Heart left ventricle (tissue), 16 donors: ENCODE measurements around the gene DIDO1. TPM values are rescaled to one million over a fixed set of nuclear protein-coding genes. Genes with fewer than 3 reads are reported as not detected.

Experiments
- ATAC-seq, 4 donors: fragments of 200-7000 bp; cut with Tn5 transposase; one replicate each; pipeline ENCODE4 v1.9.1; 2020 to 2022; ENCODE audit warnings: moderate library complexity in 4 of 4, mild to moderate bottlenecking in 3 of 4, moderate number of reproducible peaks in 1 of 4
- DNase-seq, 5 donors: peaks; one replicate each; pipeline ENCODE4 v3.0.0-alpha.2; 2020
- H3K27ac ChIP-seq, 12 donors: fragments of 200-600 bp; sonication (generic) in 4 of 12; one replicate each; pipeline versions ENCODE4 v1.5.0 to v1.8.0; 2016 to 2022; ENCODE audit warnings: mild to moderate bottlenecking in 2 of 12
- H3K27me3 ChIP-seq, 9 donors: fragments of 200-600 bp; sonication (generic) in 2 of 9; one replicate each; pipeline versions ENCODE4 v1.5.1 to v1.8.0; 2016 to 2022; ENCODE audit warnings: mild to moderate bottlenecking in 3 of 9
- H3K36me3 ChIP-seq, 9 donors: fragments of 200-600 bp; sonication (generic) in 2 of 9; one replicate each; pipeline versions ENCODE4 v1.5.0 to v1.8.0; 2018 to 2022; ENCODE audit warnings: mild to moderate bottlenecking in 2 of 9
- H3K4me1 ChIP-seq, 12 donors: fragments of 200-600 bp; sonication (generic) in 4 of 12; one replicate each; pipeline versions ENCODE4 v1.5.0 to v1.8.0; 2016 to 2022; ENCODE audit warnings: mild to moderate bottlenecking in 3 of 12
- H3K4me3 ChIP-seq, 12 donors: fragments of 200-600 bp; sonication (generic) in 4 of 12; one replicate each; pipeline versions ENCODE4 v1.5.0 to v1.8.0; 2017 to 2022; ENCODE audit warnings: mild to moderate bottlenecking in 9 of 12, moderate library complexity in 4 of 12
- H3K9me3 ChIP-seq, 12 donors: fragments of 200-600 bp; sonication (generic) in 4 of 12; one replicate each; pipeline versions ENCODE4 v1.5.0 to v1.8.0; 2016 to 2022; ENCODE audit warnings: mild to moderate bottlenecking in 1 of 12
- POLR2A ChIP-seq, 2 donors: fragments of 450-650 bp; IDR thresholded peaks; one replicate each; pipeline ENCODE4 v1.6.1; 2017; ENCODE audit warnings: antibody characterized with exemption in 2 of 2, mild to moderate bottlenecking in 2 of 2, moderate library complexity in 2 of 2
- WGBS, 4 donors: extraction: QIAGEN DNeasy Blood & Tissue Kit in 2 of 4; methylation state at CpG; one replicate each; pipeline versions ENCODE4 v1.1.5 to v1.1.7; 2013 to 2018; 5-methylcytosine and 5-hydroxymethylcytosine counted together
- intact Hi-C, 10 donors: fragments of 100-400 bp; cut with DNase I; formaldehyde crosslinking; loops; one replicate each; pipeline versions ENCODE4 v1.11.1 to v1.14.2; 2022
- polyA plus RNA-seq, 2 donors: library from polyadenylated mRNA; stranded (reverse); fragments of 200-250 nt; gene quantifications; one replicate each; pipeline ENCODE4 v1.2.3, GENCODE V29; 2013
- total RNA-seq, 9 donors: library from RNA; depleted of rRNA in 2 of 9; stranded (reverse); fragments of >200 nt in 2 of 9; fragmentation: NEBNext Ultra II Directional in 3 of 9; extraction: Animal tissue kit (Norgen Biotek cat#: 25700) in 3 of 9; gene quantifications; one replicate each; pipeline versions ENCODE4 v1.1.0 to v1.2.4, GENCODE V29; 2016 to 2023
- TF ChIP-seq, protein P1 (sequence below), 12 donors: fragments of 200-600 bp; sonication (generic) in 4 of 12; IDR thresholded peaks; one replicate each; pipeline versions ENCODE4 v1.5.0 to v1.8.0; 2018 to 2022; ENCODE audit warnings: antibody characterized with exemption in 12 of 12, mild to moderate bottlenecking in 5 of 12
- donor health status: ischemic (EF 13 %, LVEDD 7.1; RV severe dilation, severe dysfunction).
- donor health status: healthy with polysubstance abuse.
- donor health status: DM: no; HTN: yes; CAD: no.
- donor health status: DM: no; HTN: no; CAD: no.
- donor health status: ischemic (EF 25% LVEDD 6.9; RV normal size, moderate dysfunction).
- donor health status: ischemic (EF 25% LVEDD 5.7; RV mildly dilated, moderate dysfunction).
- donor health status: healthy.
- donor health status: DM: yes; HTN: yes; CAD: no.
- donor health status: ischemic (EF 35%, LVEDD 5.7; RV mildly dilated, moderate dysfunction).
- donor health status: nonischemic (EF 11% LVEDD 7.7; RV severe dilation, severe dysfunction).
- donor health status: DM: yes; HTN: yes; CAD: no.
- donor health status: PGD.
- donor health status: ischemic (EF 29% LVEDD 5.4; RV normal size, mild dysfunction).
- donor health status: nonischemic (EF 23%, LVEDD 6.1; RV moderate dilation, normal function).

Gene DIDO1
- total and polyA plus RNA-seq, 11 donors = 16.5 to 46.2 (median 38.4) TPM

DNA sequence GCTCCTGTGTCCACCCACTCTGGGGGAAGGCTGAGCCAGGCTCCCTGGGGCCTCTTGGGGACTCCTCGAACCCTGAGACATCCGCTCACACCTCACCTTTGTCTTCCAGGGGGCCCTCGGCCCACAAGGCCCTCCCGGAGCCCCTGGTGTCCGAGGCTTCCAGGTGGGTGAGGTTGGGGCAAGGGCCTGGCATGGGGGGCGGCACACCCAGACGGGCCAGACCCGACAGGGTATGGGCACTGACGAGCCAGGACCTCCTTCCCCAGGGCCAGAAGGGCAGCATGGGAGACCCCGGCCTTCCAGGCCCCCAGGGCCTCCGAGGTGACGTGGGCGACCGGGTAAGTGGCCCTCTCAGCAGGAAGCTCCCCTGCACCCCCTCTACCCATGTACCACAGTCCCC lies 96.1 kb downstream of the DIDO1 start:
- DNase-seq = peak in 2 of 5 donors; percentile 7 to 21
- WGBS, 4 donors = 95 to 96% (median 96%) methylated on average over 10 to 14 of the region's 14 CpGs
- no peak overlapping the region for H3K4me3 ChIP-seq

GRCh38 chr20:62829231-62830230 lies 96.8 kb downstream of the DIDO1 start:
- Histone ChIP-seq H3K36me3 (no peaks in the 10 kb centered on the region), H3K27me3 (no peaks in the 10 kb centered on the region), H3K9me3 (no peaks in the 10 kb centered on the region), H3K4me3 (no peak overlapping the region), H3K27ac (no peak overlapping the region), H3K4me1 (peaks cover 0 to 18% (median 3%) of the 10 kb centered on the region in 12 donors)
- intact Hi-C loops = no loop called here
- 93 to 96% (median 94%) methylated on average over 17 to 32 of the region's 32 CpGs for WGBS, 4 donors
- TF ChIP-seq, protein P1, sequence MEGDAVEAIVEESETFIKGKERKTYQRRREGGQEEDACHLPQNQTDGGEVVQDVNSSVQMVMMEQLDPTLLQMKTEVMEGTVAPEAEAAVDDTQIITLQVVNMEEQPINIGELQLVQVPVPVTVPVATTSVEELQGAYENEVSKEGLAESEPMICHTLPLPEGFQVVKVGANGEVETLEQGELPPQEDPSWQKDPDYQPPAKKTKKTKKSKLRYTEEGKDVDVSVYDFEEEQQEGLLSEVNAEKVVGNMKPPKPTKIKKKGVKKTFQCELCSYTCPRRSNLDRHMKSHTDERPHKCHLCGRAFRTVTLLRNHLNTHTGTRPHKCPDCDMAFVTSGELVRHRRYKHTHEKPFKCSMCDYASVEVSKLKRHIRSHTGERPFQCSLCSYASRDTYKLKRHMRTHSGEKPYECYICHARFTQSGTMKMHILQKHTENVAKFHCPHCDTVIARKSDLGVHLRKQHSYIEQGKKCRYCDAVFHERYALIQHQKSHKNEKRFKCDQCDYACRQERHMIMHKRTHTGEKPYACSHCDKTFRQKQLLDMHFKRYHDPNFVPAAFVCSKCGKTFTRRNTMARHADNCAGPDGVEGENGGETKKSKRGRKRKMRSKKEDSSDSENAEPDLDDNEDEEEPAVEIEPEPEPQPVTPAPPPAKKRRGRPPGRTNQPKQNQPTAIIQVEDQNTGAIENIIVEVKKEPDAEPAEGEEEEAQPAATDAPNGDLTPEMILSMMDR (IDR thresholded peaks at IDR 0.05) = no peak
- TF ChIP-seq POLR2A (IDR thresholded peaks at IDR 0.05) = no peak
- peak in 2 of 5 donors; percentile 8 to 9 for DNase-seq
- no peak for ATAC-seq

More for the DNA sequence above, 96.1 kb downstream of the DIDO1 start:
- Histone ChIP-seq H3K4me1 (peaks cover 0 to 15% (median 0%) of the 10 kb centered on the region in 12 donors), H3K36me3 (no peaks in the 10 kb centered on the region), H3K9me3 (no peaks in the 10 kb centered on the region), H3K27ac (no peak overlapping the region), H3K27me3 (no peaks in the 10 kb centered on the region)
- intact Hi-C loops = no loop called here
- ATAC-seq = no peak
- TF ChIP-seq, protein P1 (IDR thresholded peaks at IDR 0.05) = no peak

DNA sequence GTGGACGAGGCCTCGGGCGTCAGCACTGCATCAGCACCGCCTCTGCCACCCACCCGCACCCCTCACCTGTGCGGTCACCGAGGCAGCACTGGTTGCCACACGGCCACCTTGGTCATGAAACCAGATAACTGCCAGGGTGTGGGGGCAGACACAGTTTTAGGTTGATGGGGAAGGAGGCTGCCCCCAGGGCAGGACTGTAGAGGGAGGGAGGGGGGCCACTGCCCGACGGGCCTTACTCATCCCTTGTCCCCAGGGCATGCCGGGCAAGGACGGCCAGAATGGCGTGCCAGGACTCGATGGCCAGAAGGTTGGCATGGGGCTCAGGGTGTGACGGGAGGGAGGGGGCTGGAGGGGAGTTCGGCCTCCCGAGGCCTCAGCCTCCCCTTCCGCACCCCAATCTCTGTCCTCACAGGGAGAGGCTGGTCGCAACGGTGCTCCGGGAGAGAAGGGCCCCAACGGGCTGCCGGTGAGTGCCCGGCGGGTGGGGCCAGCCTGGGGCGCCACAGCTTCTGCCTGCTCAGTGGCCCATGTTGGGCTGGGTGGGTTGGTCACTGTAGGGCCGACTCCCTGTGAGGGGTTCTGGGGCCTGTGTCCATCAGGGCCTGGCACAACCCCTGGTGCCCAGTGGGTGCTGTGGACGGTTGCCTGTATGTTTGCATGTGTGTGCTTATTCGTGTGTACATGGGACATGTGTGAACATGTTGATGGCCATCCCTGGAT lies 97.6 kb downstream of the DIDO1 start:
- no peak overlapping the region for H3K27ac ChIP-seq
- H3K27me3 ChIP-seq = no peaks in the 10 kb centered on the region
- intact Hi-C loops = no loop called here
- TF ChIP-seq POLR2A (IDR thresholded peaks at IDR 0.05) = no peak
- TF ChIP-seq, protein P1 (IDR thresholded peaks at IDR 0.05) = no peak
- H3K4me1 ChIP-seq = peaks cover 0 to 23% (median 6%) of the 10 kb centered on the region in 12 donors
- peak in 2 of 5 donors; percentile 11 to 16 for DNase-seq
- H3K9me3 ChIP-seq = no peaks in the 10 kb centered on the region
- WGBS, 4 donors = 86 to 90% (median 87%) methylated on average over 16 to 29 of the region's 29 CpGs
- no peak for ATAC-seq
- no peak overlapping the region for H3K4me3 ChIP-seq
- H3K36me3 ChIP-seq = no peaks in the 10 kb centered on the region

DNA sequence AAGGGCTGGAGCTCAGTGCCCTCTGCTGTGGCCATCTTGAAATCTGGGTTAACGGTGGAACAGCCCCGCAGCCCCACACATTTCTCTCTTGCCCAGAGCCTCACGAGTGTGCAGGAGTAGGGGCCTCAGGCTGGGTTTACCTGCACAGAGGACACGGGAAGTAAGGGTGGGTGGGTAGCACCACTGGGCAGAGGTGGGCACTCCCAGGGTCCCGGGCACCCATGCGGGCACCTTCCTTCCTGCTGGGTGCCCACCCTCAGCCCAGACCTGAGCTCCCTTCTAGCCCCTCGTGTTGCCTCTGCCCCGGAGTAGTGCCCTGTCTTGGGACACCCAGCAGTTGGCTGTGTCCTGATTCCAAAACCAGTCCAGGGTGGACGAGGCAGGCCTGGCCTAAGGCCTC lies 98.3 kb downstream of the DIDO1 start:
- no peak for DNase-seq
- TF ChIP-seq, protein P1 (IDR thresholded peaks at IDR 0.05) = no peak
- no peak for TF ChIP-seq POLR2A (IDR thresholded peaks at IDR 0.05)
- Histone ChIP-seq H3K27me3 (no peaks in the 10 kb centered on the region), H3K27ac (no peak overlapping the region), H3K4me1 (peaks cover 0 to 22% (median 6%) of the 10 kb centered on the region in 12 donors), H3K9me3 (no peaks in the 10 kb centered on the region), H3K4me3 (no peak overlapping the region), H3K36me3 (no peaks in the 10 kb centered on the region)
- WGBS, 4 donors = 87 to 94% (median 93%) methylated on average over 6 to 9 of the region's 9 CpGs
- intact Hi-C loops = no loop called here
- no peak for ATAC-seq
